ENCODE data around the gene C2orf72. TPM values are rescaled to one million over a fixed set of nuclear protein-coding genes. Genes with fewer than 3 reads are reported as not detected.

The C2orf72 gene
- total and polyA plus RNA-seq, 2 of the 13 experiments (the other 11 are each of a cell fraction or from before 2014, with no cell fraction given) = 147 to 203 TPM

DNA sequence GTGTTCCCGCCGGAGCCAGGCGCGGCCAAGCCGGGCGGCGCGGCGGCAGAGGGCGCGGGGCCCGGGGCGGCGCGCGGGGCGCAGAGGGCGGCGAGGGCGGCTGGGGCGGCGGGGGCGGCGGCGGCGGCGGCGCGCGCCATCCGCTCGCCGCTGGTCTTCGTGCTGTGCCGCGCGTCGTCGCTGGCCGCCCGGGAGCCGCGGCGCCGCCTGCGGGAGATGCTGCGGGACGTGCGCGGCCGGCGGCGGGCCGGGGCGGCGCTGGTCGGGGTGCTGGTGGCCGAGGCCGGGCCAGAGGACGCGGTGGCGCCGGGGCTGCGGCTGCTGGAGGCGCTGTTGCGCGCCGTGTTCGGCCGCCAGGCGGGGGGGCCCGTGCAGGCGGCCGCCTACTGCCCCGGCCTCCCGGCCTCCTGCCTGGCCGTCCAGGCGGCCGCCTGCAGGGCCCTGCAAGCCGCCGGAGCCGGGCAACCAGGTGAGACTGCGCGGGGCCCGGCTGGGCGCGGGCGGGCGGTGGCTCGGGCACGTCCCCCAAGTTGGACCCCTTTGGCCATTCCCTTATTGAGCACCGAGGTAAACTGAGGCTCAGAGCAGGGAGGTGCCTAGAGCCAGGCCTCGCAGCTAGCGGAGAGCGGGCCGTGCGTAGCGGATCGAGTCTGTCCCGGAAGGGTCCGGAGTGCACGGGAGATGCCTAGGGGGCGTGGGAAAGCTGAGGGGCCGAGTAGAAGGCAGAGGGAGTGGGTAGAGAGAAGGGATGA lies 584 bp downstream of the C2orf72 start (continued):
- TF ChIP-seq, protein P1, sequence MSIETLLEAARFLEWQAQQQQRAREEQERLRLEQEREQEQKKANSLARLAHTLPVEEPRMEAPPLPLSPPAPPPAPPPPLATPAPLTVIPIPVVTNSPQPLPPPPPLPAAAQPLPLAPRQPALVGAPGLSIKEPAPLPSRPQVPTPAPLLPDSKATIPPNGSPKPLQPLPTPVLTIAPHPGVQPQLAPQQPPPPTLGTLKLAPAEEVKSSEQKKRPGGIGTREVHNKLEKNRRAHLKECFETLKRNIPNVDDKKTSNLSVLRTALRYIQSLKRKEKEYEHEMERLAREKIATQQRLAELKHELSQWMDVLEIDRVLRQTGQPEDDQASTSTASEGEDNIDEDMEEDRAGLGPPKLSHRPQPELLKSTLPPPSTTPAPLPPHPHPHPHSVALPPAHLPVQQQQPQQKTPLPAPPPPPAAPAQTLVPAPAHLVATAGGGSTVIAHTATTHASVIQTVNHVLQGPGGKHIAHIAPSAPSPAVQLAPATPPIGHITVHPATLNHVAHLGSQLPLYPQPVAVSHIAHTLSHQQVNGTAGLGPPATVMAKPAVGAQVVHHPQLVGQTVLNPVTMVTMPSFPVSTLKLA (IDR thresholded peaks at IDR 0.05) = no peak
- TF ChIP-seq, protein P2, sequence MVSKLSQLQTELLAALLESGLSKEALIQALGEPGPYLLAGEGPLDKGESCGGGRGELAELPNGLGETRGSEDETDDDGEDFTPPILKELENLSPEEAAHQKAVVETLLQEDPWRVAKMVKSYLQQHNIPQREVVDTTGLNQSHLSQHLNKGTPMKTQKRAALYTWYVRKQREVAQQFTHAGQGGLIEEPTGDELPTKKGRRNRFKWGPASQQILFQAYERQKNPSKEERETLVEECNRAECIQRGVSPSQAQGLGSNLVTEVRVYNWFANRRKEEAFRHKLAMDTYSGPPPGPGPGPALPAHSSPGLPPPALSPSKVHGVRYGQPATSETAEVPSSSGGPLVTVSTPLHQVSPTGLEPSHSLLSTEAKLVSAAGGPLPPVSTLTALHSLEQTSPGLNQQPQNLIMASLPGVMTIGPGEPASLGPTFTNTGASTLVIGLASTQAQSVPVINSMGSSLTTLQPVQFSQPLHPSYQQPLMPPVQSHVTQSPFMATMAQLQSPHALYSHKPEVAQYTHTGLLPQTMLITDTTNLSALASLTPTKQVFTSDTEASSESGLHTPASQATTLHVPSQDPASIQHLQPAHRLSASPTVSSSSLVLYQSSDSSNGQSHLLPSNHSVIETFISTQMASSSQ (IDR thresholded peaks at IDR 0.05; ENCODE audit: low read depth) = no peak
- TF ChIP-seq, protein P2 (CRISPR knock-in tag; IDR thresholded peaks at IDR 0.05; ENCODE audit: borderline replicate concordance) = no peak
- TF ChIP-seq RAD21 (CRISPR knock-in tag; IDR thresholded peaks at IDR 0.05) = peak; percentile 85
- no peak for TF ChIP-seq FOSL1 (CRISPR knock-in tag; IDR thresholded peaks at IDR 0.05; ENCODE audit: borderline replicate concordance)
- TF ChIP-seq, protein P3, sequence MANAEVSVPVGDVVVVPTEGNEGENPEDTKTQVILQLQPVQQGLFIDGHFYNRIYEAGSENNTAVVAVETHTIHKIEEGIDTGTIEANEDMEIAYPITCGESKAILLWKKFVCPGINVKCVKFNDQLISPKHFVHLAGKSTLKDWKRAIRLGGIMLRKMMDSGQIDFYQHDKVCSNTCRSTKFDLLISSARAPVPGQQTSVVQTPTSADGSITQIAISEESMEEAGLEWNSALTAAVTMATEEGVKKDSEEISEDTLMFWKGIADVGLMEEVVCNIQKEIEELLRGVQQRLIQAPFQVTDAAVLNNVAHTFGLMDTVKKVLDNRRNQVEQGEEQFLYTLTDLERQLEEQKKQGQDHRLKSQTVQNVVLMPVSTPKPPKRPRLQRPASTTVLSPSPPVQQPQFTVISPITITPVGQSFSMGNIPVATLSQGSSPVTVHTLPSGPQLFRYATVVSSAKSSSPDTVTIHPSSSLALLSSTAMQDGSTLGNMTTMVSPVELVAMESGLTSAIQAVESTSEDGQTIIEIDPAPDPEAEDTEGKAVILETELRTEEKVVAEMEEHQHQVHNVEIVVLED (CRISPR knock-in tag; IDR thresholded peaks at IDR 0.05; ENCODE audit: borderline replicate concordance) = no peak
- TF ChIP-seq, protein P4, sequence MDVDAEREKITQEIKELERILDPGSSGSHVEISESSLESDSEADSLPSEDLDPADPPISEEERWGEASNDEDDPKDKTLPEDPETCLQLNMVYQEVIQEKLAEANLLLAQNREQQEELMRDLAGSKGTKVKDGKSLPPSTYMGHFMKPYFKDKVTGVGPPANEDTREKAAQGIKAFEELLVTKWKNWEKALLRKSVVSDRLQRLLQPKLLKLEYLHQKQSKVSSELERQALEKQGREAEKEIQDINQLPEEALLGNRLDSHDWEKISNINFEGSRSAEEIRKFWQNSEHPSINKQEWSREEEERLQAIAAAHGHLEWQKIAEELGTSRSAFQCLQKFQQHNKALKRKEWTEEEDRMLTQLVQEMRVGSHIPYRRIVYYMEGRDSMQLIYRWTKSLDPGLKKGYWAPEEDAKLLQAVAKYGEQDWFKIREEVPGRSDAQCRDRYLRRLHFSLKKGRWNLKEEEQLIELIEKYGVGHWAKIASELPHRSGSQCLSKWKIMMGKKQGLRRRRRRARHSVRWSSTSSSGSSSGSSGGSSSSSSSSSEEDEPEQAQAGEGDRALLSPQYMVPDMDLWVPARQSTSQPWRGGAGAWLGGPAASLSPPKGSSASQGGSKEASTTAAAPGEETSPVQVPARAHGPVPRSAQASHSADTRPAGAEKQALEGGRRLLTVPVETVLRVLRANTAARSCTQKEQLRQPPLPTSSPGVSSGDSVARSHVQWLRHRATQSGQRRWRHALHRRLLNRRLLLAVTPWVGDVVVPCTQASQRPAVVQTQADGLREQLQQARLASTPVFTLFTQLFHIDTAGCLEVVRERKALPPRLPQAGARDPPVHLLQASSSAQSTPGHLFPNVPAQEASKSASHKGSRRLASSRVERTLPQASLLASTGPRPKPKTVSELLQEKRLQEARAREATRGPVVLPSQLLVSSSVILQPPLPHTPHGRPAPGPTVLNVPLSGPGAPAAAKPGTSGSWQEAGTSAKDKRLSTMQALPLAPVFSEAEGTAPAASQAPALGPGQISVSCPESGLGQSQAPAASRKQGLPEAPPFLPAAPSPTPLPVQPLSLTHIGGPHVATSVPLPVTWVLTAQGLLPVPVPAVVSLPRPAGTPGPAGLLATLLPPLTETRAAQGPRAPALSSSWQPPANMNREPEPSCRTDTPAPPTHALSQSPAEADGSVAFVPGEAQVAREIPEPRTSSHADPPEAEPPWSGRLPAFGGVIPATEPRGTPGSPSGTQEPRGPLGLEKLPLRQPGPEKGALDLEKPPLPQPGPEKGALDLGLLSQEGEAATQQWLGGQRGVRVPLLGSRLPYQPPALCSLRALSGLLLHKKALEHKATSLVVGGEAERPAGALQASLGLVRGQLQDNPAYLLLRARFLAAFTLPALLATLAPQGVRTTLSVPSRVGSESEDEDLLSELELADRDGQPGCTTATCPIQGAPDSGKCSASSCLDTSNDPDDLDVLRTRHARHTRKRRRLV (CRISPR knock-in tag; IDR thresholded peaks at IDR 0.05) = no peak
- no peak for TF ChIP-seq RAD51 (IDR thresholded peaks at IDR 0.05; ENCODE audit: borderline replicate concordance)
- no peak for TF ChIP-seq ZBTB1 (CRISPR knock-in tag; IDR thresholded peaks at IDR 0.05; ENCODE audit: borderline replicate concordance)
- TF ChIP-seq, protein P5, sequence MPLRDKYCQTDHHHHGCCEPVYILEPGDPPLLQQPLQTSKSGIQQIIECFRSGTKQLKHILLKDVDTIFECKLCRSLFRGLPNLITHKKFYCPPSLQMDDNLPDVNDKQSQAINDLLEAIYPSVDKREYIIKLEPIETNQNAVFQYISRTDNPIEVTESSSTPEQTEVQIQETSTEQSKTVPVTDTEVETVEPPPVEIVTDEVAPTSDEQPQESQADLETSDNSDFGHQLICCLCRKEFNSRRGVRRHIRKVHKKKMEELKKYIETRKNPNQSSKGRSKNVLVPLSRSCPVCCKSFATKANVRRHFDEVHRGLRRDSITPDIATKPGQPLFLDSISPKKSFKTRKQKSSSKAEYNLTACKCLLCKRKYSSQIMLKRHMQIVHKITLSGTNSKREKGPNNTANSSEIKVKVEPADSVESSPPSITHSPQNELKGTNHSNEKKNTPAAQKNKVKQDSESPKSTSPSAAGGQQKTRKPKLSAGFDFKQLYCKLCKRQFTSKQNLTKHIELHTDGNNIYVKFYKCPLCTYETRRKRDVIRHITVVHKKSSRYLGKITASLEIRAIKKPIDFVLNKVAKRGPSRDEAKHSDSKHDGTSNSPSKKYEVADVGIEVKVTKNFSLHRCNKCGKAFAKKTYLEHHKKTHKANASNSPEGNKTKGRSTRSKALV (CRISPR knock-in tag; IDR thresholded peaks at IDR 0.05) = no peak
- no peak for TF ChIP-seq ZNF383 (CRISPR knock-in tag; IDR thresholded peaks at IDR 0.05; ENCODE audit: borderline replicate concordance)
- no peak for TF ChIP-seq TAF15 (IDR thresholded peaks at IDR 0.05; ENCODE audit: low read depth, low read length, poor library complexity, severe bottlenecking)

Measured in HepG2 (cell line).